ENCODE measurements around the gene PSMG2. TPM values are rescaled to one million over a fixed set of nuclear protein-coding genes. Genes with fewer than 3 reads are reported as not detected.

PSMG2 gene
- total and polyA plus RNA-seq, 4 donors = 60.0 to 77.5 (median 73.4) TPM

DNA sequence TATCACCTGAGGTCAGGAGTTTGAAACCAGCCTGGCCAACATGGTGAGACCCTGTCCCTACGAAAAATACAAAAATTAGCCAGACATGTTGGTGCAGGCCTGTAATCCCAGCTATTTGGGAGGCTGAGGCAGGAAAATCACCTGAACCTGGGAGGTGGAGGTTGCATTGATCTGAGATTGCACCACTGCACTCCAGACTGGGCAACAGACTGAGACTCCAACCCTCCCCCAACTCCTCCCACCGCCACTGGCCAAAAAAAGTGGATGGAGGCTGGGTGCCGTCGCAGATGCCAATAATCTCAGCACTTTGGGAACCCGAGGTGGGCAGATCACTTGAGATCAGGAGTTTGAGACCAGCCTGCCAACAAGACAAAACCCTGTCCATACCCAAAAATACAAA lies 34.8 kb upstream of the PSMG2 start:
- no peak overlapping the region for H3K27ac ChIP-seq (ENCODE audit: low read depth, low read length)
- no peak overlapping the region for H3K4me3 ChIP-seq (ENCODE audit: low read depth, low read length)
- no peak for DNase-seq (ENCODE audit: low read depth in 4 of 6, low spot score in 6 of 6)
- WGBS (ENCODE audit: insufficient coverage) = 97% methylated on average over 4 of the region's 5 CpGs
- no peaks in the 10 kb centered on the region for H3K9me3 ChIP-seq (ENCODE audit: control insufficient read depth, insufficient read depth, low read length)
- no peaks in the 10 kb centered on the region for H3K4me1 ChIP-seq (ENCODE audit: control insufficient read depth, insufficient read depth, low read length)
- no peaks in the 10 kb centered on the region for H3K27me3 ChIP-seq (ENCODE audit: control insufficient read depth, insufficient read depth, low read length)
- peaks cover 16% of the 10 kb centered on the region for H3K36me3 ChIP-seq (ENCODE audit: control insufficient read depth, insufficient read depth, low read length)

DNA sequence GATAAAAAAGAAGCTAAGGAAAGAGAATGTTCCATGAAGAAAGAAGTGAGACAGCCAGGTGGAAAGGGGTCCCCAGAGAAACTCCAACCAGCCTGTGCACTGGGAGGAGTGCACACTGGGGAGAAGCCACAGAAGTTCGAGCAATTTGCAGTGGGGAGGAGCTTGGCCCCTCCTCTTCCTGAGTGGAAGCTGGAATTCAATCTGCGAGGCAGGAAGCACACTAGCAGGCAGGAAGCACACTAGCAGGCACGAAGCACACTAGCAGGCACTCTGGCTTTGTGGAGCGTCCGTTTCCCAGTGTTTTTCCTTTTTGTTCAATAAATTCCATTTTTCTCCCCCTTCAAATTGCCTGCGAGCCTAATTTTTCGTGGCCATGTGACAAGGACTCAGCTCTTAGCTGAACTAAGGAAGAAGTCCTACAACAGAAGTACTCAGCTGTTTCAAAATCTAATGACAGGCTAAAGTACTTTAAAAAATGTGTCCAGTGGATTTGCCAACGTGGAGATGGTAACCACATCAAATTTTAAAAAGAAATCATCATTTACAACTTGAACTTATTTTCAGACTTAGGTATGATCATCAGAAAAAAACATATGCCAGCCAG lies 23.6 kb upstream of the PSMG2 start:
- Histone ChIP-seq H3K4me3 (ENCODE audit: low read depth, low read length) (no peak overlapping the region), H3K4me1 (ENCODE audit: control insufficient read depth, insufficient read depth, low read length) (no peaks in the 10 kb centered on the region), H3K27me3 (ENCODE audit: control insufficient read depth, insufficient read depth, low read length) (no peaks in the 10 kb centered on the region), H3K27ac (ENCODE audit: low read depth, low read length) (peak overlapping the region; percentile 57), H3K9me3 (ENCODE audit: control insufficient read depth, insufficient read depth, low read length) (no peaks in the 10 kb centered on the region), H3K36me3 (ENCODE audit: control insufficient read depth, insufficient read depth, low read length) (peaks cover 36% of the 10 kb centered on the region)
- DNase-seq (ENCODE audit: low read depth in 4 of 6, low spot score in 6 of 6) = peak in 1 of 6 donors; percentile 19
- 58% methylated on average over 7 of the region's 8 CpGs for WGBS (ENCODE audit: insufficient coverage)

DNA sequence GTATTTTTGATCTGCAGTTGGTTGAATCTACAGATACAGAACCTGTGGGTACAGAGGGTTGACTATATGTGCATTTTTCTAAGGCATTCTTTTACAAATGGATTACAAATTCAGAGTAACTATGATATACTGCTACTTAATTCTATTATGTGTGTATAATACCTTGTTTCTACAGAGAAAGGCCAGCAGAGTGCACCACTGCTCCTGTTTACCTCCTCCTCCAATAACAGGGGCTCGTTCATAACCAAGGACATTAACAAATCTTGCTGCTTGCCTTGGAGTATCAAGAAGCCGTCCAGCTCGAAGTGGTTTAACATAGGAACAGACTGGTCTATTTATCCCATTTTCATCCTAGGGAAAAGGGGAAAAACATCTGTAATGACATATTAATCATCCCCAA lies 16.7 kb upstream of the PSMG2 start:
- no peak overlapping the region for H3K27ac ChIP-seq (ENCODE audit: low read depth, low read length)
- no peaks in the 10 kb centered on the region for H3K9me3 ChIP-seq (ENCODE audit: control insufficient read depth, insufficient read depth, low read length)
- no CpG with 5 or more reads among the region's 3 CpGs for WGBS (ENCODE audit: insufficient coverage)
- peaks cover 26% of the 10 kb centered on the region for H3K36me3 ChIP-seq (ENCODE audit: control insufficient read depth, insufficient read depth, low read length)
- DNase-seq (ENCODE audit: low read depth in 4 of 6, low spot score in 6 of 6) = peak in 1 of 6 donors; percentile 32
- H3K27me3 ChIP-seq (ENCODE audit: control insufficient read depth, insufficient read depth, low read length) = no peaks in the 10 kb centered on the region
- H3K4me3 ChIP-seq (ENCODE audit: low read depth, low read length) = no peak overlapping the region
- H3K4me1 ChIP-seq (ENCODE audit: control insufficient read depth, insufficient read depth, low read length) = no peaks in the 10 kb centered on the region

DNA sequence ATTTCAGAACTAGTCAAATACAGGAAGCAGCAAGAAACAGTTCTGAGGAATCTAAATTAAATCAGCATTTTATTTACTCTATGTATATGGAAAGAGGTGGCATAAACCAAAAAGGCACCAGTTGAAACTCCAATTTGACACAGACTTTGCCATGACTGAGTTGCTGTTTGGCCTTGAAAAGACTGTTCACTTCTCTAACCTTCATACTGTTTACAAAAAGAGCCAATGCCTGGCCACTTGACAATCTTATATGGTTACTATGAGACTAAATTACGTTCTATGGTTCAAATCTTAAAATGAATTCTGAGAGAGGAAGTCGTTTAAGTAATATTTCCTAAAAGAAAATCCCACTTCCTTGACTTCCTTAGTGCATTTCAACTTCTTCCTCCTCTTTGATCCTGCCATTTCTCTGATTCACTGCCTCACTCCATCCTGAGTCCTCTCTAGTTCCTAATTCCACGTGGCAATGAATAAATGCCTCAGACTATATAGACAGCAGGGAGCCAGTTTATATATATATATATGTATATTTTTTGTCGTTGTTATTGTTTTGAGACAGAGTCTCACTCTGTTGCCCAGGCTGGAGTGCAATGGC lies 13.5 kb upstream of the PSMG2 start:
- Histone ChIP-seq H3K36me3 (ENCODE audit: control insufficient read depth, insufficient read depth, low read length) (peaks cover 25% of the 10 kb centered on the region), H3K4me1 (ENCODE audit: control insufficient read depth, insufficient read depth, low read length) (no peaks in the 10 kb centered on the region), H3K27ac (ENCODE audit: low read depth, low read length) (no peak overlapping the region), H3K27me3 (ENCODE audit: control insufficient read depth, insufficient read depth, low read length) (no peaks in the 10 kb centered on the region), H3K9me3 (ENCODE audit: control insufficient read depth, insufficient read depth, low read length) (no peaks in the 10 kb centered on the region), H3K4me3 (ENCODE audit: low read depth, low read length) (no peak overlapping the region)
- DNase-seq (ENCODE audit: low read depth in 4 of 6, low spot score in 6 of 6) = no peak
- no CpG with 5 or more reads among the region's 4 CpGs for WGBS (ENCODE audit: insufficient coverage)

DNA sequence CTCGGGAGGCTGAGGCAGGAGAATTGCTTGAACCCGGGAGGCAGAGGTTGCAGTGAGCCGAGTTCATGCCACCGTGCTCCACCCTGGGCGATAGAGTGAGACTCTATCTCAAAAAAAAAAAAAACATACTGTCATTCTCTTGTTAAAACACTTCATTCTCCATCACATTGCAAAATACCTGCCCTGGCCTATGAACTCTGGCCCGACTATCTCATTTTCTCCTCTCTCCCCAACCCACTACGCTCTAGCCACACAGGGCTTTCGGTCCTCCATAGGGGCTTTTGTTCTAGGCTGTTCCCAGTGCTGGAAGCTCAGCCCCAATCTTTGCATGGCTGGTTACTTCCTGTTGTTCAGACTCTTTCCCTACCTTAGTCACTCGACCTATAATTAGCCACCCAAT lies 10.6 kb upstream of the PSMG2 start:
- Histone ChIP-seq H3K27ac (ENCODE audit: low read depth, low read length) (no peak overlapping the region), H3K9me3 (ENCODE audit: control insufficient read depth, insufficient read depth, low read length) (no peaks in the 10 kb centered on the region), H3K27me3 (ENCODE audit: control insufficient read depth, insufficient read depth, low read length) (no peaks in the 10 kb centered on the region), H3K4me3 (ENCODE audit: low read depth, low read length) (no peak overlapping the region), H3K36me3 (ENCODE audit: control insufficient read depth, insufficient read depth, low read length) (peaks cover 26% of the 10 kb centered on the region), H3K4me1 (ENCODE audit: control insufficient read depth, insufficient read depth, low read length) (no peaks in the 10 kb centered on the region)
- 92% methylated on average over 8 of the region's 9 CpGs for WGBS (ENCODE audit: insufficient coverage)
- DNase-seq (ENCODE audit: low read depth in 4 of 6, low spot score in 6 of 6) = no peak

DNA sequence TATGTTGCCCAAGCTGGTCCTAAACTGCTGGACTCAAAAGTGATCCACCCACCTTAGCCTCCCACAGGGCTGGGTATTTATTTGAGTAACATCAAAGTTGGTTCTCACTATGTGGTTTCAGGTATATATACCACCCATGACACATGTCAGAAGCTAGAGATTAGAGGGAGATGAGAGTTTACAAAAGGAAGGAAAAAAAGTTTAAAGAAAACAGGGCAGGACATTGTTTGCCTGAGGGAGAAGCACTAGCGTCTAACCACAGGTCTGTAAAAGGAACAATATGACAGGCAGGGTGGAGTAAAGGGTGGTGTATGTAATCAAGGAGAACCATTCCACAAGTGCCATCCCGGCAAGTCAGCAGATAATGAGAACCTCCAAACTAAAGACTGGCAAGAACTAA lies 8.8 kb upstream of the PSMG2 start:
- H3K4me1 ChIP-seq (ENCODE audit: control insufficient read depth, insufficient read depth, low read length) = no peaks in the 10 kb centered on the region
- no peaks in the 10 kb centered on the region for H3K9me3 ChIP-seq (ENCODE audit: control insufficient read depth, insufficient read depth, low read length)
- DNase-seq (ENCODE audit: low read depth in 4 of 6, low spot score in 6 of 6) = no peak
- H3K4me3 ChIP-seq (ENCODE audit: low read depth, low read length) = no peak overlapping the region
- H3K36me3 ChIP-seq (ENCODE audit: control insufficient read depth, insufficient read depth, low read length) = peaks cover 21% of the 10 kb centered on the region
- 82% methylated on average over 2 of the region's 2 CpGs for WGBS (ENCODE audit: insufficient coverage)
- no peaks in the 10 kb centered on the region for H3K27me3 ChIP-seq (ENCODE audit: control insufficient read depth, insufficient read depth, low read length)
- no peak overlapping the region for H3K27ac ChIP-seq (ENCODE audit: low read depth, low read length)

DNA sequence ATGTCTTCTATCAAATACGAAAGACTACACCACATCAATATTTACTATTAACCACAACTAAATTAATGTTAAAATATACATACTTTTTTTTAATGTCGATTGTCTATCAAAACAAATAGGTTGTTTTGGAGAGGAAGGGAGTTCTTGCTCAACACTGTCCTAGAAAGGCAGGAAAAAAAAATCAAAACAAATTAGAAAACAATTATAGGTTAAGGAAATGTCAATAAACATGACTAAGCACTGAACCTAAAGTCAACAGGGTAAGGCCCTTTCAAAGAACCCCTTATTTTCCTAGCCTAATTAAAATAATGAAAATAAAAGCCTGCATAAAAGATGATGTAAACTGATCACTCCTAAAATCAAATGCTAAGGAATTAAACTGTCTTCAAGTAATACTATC lies 3.1 kb upstream of the PSMG2 start:
- DNase-seq (ENCODE audit: low read depth in 4 of 6, low spot score in 6 of 6) = no peak
- H3K27ac ChIP-seq (ENCODE audit: low read depth, low read length) = no peak overlapping the region
- no peak overlapping the region for H3K4me3 ChIP-seq (ENCODE audit: low read depth, low read length)
- no peaks in the 10 kb centered on the region for H3K9me3 ChIP-seq (ENCODE audit: control insufficient read depth, insufficient read depth, low read length)
- no CpG with 5 or more reads among the region's 2 CpGs for WGBS (ENCODE audit: insufficient coverage)
- H3K36me3 ChIP-seq (ENCODE audit: control insufficient read depth, insufficient read depth, low read length) = peaks cover under 1% of the 10 kb centered on the region
- H3K27me3 ChIP-seq (ENCODE audit: control insufficient read depth, insufficient read depth, low read length) = no peaks in the 10 kb centered on the region
- H3K4me1 ChIP-seq (ENCODE audit: control insufficient read depth, insufficient read depth, low read length) = peaks cover 10% of the 10 kb centered on the region

DNA sequence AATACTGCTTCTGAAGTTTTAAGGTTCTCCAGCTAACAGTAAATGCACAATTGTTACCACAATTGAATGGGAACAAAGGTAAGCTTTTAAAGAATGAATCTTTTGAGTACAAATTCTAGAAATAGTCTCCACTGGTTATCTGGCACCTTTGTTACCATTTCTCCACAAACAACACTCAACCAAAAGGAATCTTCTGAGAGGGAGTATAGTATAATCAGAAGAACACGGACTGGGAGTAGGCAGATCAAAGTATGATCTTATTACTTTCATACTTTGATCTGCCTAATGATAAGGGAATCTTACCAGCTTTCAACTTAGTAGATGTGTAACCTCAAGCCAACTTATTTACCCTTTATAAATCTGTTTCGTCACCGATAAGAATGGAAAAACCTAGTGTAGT lies 1.7 kb upstream of the PSMG2 start:
- H3K27me3 ChIP-seq (ENCODE audit: control insufficient read depth, insufficient read depth, low read length) = no peaks in the 10 kb centered on the region
- no peaks in the 10 kb centered on the region for H3K9me3 ChIP-seq (ENCODE audit: control insufficient read depth, insufficient read depth, low read length)
- H3K36me3 ChIP-seq (ENCODE audit: control insufficient read depth, insufficient read depth, low read length) = no peaks in the 10 kb centered on the region
- H3K27ac ChIP-seq (ENCODE audit: low read depth, low read length) = no peak overlapping the region
- no CpG with 5 or more reads among the region's 3 CpGs for WGBS (ENCODE audit: insufficient coverage)
- H3K4me1 ChIP-seq (ENCODE audit: control insufficient read depth, insufficient read depth, low read length) = peaks cover 10% of the 10 kb centered on the region
- DNase-seq (ENCODE audit: low read depth in 4 of 6, low spot score in 6 of 6) = no peak
- no peak overlapping the region for H3K4me3 ChIP-seq (ENCODE audit: low read depth, low read length)

DNA sequence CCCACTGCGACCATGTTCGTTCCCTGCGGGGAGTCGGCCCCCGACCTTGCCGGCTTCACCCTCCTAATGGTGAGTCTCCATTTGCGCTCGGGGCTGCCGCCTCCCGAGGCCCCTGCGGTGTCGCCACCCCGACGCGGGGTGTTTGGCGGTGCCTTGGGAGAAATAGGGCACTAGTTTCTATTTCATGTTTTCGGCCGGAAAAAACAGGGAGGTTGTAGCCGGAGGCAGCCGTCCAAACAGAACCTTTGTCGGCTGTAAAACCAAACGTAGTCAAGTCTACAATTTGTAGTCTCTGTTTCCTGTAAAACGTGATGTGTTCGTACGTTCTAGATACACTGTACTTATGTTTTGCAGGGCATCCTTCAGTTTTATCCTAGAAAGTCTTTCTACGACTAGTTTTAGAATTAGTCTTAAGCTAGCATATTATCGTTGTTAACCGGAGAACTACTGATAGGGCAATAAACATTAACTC lies 290 bp downstream of the PSMG2 start:
- Histone ChIP-seq H3K27ac (ENCODE audit: low read depth, low read length) (peak overlapping the region; percentile 95), H3K9me3 (ENCODE audit: control insufficient read depth, insufficient read depth, low read length) (no peaks in the 10 kb centered on the region), H3K36me3 (ENCODE audit: control insufficient read depth, insufficient read depth, low read length) (peaks cover 7% of the 10 kb centered on the region), H3K4me1 (ENCODE audit: control insufficient read depth, insufficient read depth, low read length) (peaks cover 10% of the 10 kb centered on the region), H3K27me3 (ENCODE audit: control insufficient read depth, insufficient read depth, low read length) (no peaks in the 10 kb centered on the region), H3K4me3 (ENCODE audit: low read depth, low read length) (peak overlapping the region; percentile 96)
- WGBS (ENCODE audit: insufficient coverage) = 0% methylated on average over 22 of the region's 28 CpGs
- no peak for DNase-seq (ENCODE audit: low read depth in 4 of 6, low spot score in 6 of 6)

DNA sequence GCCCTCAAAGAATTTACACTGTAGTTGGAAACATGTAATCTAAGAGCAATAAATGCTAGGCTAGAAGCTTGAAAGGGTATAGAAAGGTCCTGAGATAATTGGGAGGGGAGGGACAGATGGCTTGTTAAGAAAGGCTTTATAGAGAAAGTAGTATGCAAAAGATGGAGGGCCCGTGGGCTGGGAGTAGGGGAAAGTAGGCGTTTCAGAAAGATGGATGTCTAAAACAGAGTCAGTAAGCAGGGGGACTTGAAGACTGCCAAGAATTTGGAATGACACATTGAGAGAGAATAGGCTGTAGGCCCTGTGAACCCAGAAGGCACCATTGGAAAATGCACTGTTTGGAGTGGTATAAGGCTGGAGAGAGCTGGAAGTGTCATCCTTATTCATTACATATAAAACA lies 822 bp downstream of the PSMG2 start:
- Histone ChIP-seq H3K27me3 (ENCODE audit: control insufficient read depth, insufficient read depth, low read length) (no peaks in the 10 kb centered on the region), H3K27ac (ENCODE audit: low read depth, low read length) (no peak overlapping the region), H3K36me3 (ENCODE audit: control insufficient read depth, insufficient read depth, low read length) (peaks cover 12% of the 10 kb centered on the region), H3K9me3 (ENCODE audit: control insufficient read depth, insufficient read depth, low read length) (no peaks in the 10 kb centered on the region), H3K4me1 (ENCODE audit: control insufficient read depth, insufficient read depth, low read length) (peaks cover 10% of the 10 kb centered on the region), H3K4me3 (ENCODE audit: low read depth, low read length) (peak overlapping the region; percentile 96)
- 0% methylated on average over 2 of the region's 2 CpGs for WGBS (ENCODE audit: insufficient coverage)
- peak in 3 of 6 donors; percentile 5 to 41 (median 19) for DNase-seq (ENCODE audit: low read depth in 4 of 6, low spot score in 6 of 6)

All from spinal cord (tissue), 10 donors.